ENCODE data around the gene TCF7L1. TPM values are rescaled to one million over a fixed set of nuclear protein-coding genes. Genes with fewer than 3 reads are reported as not detected.

The TCF7L1 gene
- total RNA-seq, 2 donors from 2014 or later: 71.9 to 73.3 TPM

DNA sequence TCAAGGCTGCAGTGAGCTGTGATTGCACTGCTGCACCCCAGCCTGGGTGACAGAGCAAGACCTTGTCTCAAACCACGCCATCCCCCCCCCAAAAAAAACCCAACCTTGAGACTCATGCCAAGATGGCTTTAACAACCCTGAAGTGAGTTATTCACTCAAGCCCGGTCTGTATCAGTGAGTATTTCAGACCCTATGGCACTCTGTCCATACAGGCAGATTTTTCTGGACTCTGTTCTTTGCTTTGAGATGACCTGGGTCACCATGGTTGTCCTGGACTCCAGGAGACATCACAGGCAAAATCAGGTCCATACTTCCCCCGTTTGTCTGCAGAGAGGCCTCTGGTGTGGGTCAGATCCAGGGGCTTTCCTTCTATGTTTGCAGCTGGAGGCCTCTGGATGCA, 102.9 kb downstream of the TCF7L1 start:
- Mint-ChIP-seq H3K27ac (peak overlapping the region; percentile 97), H3K27me3 (ENCODE audit: insufficient read depth) (no peaks in the 10 kb centered on the region), H3K36me3 (ENCODE audit: low read depth) (peaks cover 26% of the 10 kb centered on the region), H3K4me3 (peak overlapping the region; percentile 9), H3K4me1 (peaks cover 60% of the 10 kb centered on the region), H3K9me3 (no peaks in the 10 kb centered on the region)
- Histone ChIP-seq H3K36me3 (ENCODE audit: control insufficient read depth, insufficient read depth, low read length) (peaks cover 19% of the 10 kb centered on the region), H3K4me3 (ENCODE audit: low read length) (no peak overlapping the region), H3K27me3 (ENCODE audit: control insufficient read depth, insufficient read depth, low read length, poor library complexity, severe bottlenecking) (no peaks in the 10 kb centered on the region), H3K4me1 (ENCODE audit: control insufficient read depth, insufficient read depth, low read length) (peaks cover 39% of the 10 kb centered on the region), H3K9me3 (ENCODE audit: control insufficient read depth, low read length) (no peaks in the 10 kb centered on the region), H3K27ac (ENCODE audit: low read depth, low read length) (no peak overlapping the region), H3K9ac (ENCODE audit: extremely low read depth, low read length, poor library complexity, severe bottlenecking) (no peak overlapping the region)
- 83 to 91% methylated on average over 2 to 3 of the region's 3 CpGs for WGBS, 2 experiments (ENCODE audit: insufficient coverage in 1 of 2, insufficient read length in 1 of 2)
- TF ChIP-seq, protein P1, sequence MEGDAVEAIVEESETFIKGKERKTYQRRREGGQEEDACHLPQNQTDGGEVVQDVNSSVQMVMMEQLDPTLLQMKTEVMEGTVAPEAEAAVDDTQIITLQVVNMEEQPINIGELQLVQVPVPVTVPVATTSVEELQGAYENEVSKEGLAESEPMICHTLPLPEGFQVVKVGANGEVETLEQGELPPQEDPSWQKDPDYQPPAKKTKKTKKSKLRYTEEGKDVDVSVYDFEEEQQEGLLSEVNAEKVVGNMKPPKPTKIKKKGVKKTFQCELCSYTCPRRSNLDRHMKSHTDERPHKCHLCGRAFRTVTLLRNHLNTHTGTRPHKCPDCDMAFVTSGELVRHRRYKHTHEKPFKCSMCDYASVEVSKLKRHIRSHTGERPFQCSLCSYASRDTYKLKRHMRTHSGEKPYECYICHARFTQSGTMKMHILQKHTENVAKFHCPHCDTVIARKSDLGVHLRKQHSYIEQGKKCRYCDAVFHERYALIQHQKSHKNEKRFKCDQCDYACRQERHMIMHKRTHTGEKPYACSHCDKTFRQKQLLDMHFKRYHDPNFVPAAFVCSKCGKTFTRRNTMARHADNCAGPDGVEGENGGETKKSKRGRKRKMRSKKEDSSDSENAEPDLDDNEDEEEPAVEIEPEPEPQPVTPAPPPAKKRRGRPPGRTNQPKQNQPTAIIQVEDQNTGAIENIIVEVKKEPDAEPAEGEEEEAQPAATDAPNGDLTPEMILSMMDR (conservative IDR thresholded peaks at IDR 0.05): no peak
- DNase-seq: no peak

DNA sequence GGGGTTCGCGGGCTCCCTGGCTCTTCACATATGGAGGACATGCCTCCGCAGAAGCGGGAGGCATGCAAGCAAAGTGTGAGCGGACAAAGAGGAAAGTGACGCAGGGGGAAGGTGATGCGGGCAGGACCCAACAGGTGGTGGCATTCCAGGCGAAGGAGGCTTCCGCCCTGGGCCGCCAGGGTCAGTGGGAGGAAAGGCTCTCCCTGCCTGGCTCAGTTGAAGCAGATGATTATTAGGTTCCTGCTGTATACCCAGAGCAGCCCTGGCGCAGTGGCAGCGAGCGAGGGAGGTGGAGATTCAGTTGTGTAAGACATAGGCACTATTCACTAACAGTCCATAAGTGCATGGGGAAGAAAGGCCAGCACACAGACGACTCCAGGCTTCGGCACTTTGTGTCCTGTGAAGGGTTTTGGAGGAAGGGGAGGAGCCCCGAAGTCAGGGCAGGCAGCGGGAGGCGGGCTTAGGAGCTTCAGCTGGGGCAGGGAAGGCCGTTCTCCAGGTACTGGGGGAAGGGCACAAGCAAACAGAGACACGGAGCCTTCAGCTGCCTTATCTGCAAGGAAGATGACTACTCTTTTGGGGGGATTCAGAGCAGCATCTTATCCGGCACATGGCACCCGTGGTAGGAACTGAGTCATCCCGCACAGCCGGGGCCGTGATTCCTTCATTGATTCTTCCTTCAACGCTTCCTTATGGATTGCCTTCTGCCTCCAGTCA, 104.8 kb downstream of the TCF7L1 start:
- WGBS, 2 experiments (ENCODE audit: insufficient coverage in 1 of 2, insufficient read length in 1 of 2): 35 to 40% methylated on average over 19 to 26 of the region's 26 CpGs
- Histone ChIP-seq H3K27me3 (ENCODE audit: control insufficient read depth, insufficient read depth, low read length, poor library complexity, severe bottlenecking) (no peaks in the 10 kb centered on the region), H3K36me3 (ENCODE audit: control insufficient read depth, insufficient read depth, low read length) (peaks cover 19% of the 10 kb centered on the region), H3K27ac (ENCODE audit: low read depth, low read length) (peak overlapping the region; percentile 7), H3K4me1 (ENCODE audit: control insufficient read depth, insufficient read depth, low read length) (peaks cover 31% of the 10 kb centered on the region), H3K9ac (ENCODE audit: extremely low read depth, low read length, poor library complexity, severe bottlenecking) (no peak overlapping the region), H3K9me3 (ENCODE audit: control insufficient read depth, low read length) (no peaks in the 10 kb centered on the region), H3K4me3 (ENCODE audit: low read length) (peak overlapping the region; percentile 70)
- TF ChIP-seq, protein P1 (conservative IDR thresholded peaks at IDR 0.05): peak; percentile 55
- Mint-ChIP-seq H3K36me3 (ENCODE audit: low read depth) (peaks cover 24% of the 10 kb centered on the region), H3K4me1 (peaks cover 54% of the 10 kb centered on the region), H3K27ac (peak overlapping the region; percentile 97), H3K4me3 (peak overlapping the region; percentile 43), H3K9me3 (no peaks in the 10 kb centered on the region), H3K27me3 (ENCODE audit: insufficient read depth) (no peaks in the 10 kb centered on the region)
- DNase-seq: peak; percentile 94

DNA sequence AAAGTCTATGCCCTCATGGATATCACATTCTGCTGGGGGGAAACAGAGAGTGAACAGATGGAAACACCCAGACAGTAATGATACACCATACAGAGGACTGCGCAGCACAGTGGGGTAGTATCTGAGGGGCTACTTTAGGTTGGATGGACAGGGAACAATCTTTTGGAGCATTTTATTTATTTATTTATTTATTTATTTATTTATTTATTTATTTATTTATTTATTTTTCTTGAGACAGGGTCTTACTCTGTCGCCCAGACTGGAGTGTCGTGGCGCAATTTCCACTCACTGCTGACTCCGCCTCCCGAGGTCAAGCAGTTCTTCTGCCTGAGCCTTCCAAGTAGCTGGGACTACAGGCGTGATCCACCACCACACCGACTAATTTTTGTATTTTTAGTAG, 105.4 kb downstream of the TCF7L1 start:
- peak overlapping the region; percentile 70 for H3K4me3 ChIP-seq (ENCODE audit: low read length)
- TF ChIP-seq, protein P1 (conservative IDR thresholded peaks at IDR 0.05): no peak
- no peaks in the 10 kb centered on the region for H3K27me3 ChIP-seq (ENCODE audit: control insufficient read depth, insufficient read depth, low read length, poor library complexity, severe bottlenecking)
- peak overlapping the region; percentile 43 for H3K4me3 Mint-ChIP-seq
- H3K27me3 Mint-ChIP-seq (ENCODE audit: insufficient read depth): no peaks in the 10 kb centered on the region
- H3K27ac Mint-ChIP-seq: peak overlapping the region; percentile 97
- H3K36me3 Mint-ChIP-seq (ENCODE audit: low read depth): peaks cover 21% of the 10 kb centered on the region
- DNase-seq: no peak
- peaks cover 60% of the 10 kb centered on the region for H3K4me1 Mint-ChIP-seq
- no peaks in the 10 kb centered on the region for H3K9me3 ChIP-seq (ENCODE audit: control insufficient read depth, low read length)
- peaks cover 31% of the 10 kb centered on the region for H3K4me1 ChIP-seq (ENCODE audit: control insufficient read depth, insufficient read depth, low read length)
- WGBS, 2 experiments (ENCODE audit: insufficient coverage in 1 of 2, insufficient read length in 1 of 2): 91% methylated on average over 7 of the region's 8 CpGs; no CpG with 5 or more reads in 1 of the 2 experiments
- H3K9ac ChIP-seq (ENCODE audit: extremely low read depth, low read length, poor library complexity, severe bottlenecking): no peak overlapping the region
- H3K27ac ChIP-seq (ENCODE audit: low read depth, low read length): no peak overlapping the region
- no peaks in the 10 kb centered on the region for H3K9me3 Mint-ChIP-seq
- peaks cover 17% of the 10 kb centered on the region for H3K36me3 ChIP-seq (ENCODE audit: control insufficient read depth, insufficient read depth, low read length)

Measured in endodermal cell (in vitro differentiated cells).